ENCODE measurements around the gene OR8K5.
"Not testable (repeated sequence)": the region's sequence is repeated elsewhere in the genome, so short reads cannot be mapped to it uniquely, and the experiment has no call there.

Gene OR8K5, protein sequence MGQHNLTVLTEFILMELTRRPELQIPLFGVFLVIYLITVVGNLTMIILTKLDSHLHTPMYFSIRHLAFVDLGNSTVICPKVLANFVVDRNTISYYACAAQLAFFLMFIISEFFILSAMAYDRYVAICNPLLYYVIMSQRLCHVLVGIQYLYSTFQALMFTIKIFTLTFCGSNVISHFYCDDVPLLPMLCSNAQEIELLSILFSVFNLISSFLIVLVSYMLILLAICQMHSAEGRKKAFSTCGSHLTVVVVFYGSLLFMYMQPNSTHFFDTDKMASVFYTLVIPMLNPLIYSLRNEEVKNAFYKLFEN

DNA sequence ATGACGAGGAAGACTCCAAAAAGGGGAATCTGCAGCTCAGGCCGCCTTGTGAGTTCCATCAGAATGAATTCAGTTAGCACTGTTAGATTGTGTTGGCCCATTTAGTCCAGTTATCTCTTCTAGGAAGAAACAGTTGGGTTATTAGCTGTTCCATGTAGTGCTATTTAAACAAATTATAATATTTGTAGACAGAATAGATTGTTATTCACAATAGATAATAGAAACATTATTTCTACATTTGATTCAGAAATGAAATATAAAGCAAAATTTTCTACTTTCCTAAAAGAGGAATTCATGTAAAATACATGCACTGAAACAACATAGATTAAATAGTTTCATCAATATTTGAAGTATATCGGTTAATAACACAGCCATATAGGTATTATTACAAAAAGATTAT is at the start of gene OR8K5:
Gene OR8K5 (minus strand): TSS at position 101 of the 400 bp plus-strand sequence. CDS start 0 bp downstream, at position 101.
- no peak for DNase-seq

DNA sequence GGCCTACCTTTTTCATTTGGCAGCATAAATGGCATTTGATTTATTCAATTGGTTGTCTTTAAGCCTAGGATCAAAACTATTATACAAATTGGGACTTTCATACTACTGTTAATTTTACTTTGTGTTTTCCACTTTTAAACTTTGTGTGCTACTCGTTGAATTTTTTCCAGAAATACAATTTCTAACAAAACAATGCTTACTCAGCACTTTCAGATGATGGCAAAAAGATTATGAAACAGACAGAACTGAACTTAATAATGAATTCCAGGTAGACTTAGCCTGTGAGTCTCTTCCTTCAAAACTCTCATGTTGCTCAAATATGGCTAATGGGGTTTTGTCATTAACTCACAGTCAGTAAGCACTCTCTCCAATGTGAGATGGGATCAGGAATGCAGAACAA is 47.7 kb upstream of the OR8K5 start:
- no peak for DNase-seq

DNA sequence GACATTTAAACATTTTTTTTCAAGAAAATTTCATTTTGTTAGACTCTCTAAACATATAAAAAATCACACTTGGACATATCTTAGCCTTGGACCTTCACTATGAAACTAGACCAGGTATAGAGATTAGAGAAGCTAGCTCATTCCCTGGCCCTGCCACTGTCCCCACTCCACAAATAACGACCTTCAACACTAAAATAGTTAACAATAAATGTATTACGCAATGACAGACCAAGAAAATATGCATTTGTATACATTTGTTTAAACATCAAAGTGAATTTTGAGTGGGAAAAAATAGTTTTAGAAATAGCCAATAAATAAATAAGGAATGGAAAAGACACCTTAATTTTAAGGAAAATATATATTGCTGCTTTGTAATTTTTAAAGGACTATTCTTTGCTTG is 37.2 kb upstream of the OR8K5 start:
- no peak for DNase-seq

DNA sequence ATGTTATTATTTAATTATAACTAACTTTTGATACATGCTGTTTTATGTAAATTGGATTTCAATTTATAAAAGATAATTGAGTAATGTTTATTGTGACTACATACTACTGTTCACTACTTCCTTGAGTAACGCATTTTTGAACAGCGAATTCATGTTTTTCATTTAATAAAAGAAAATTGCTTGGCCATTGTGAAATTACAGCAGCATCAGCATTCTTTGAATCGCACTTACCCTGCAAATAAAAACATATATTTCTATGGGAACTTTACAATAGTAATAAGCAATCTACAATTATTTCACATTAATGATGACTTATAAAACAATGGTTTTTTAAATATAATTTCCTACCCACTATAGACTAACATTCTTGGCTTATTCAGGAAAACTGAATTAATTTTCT is 36.6 kb upstream of the OR8K5 start:
- DNase-seq, result no peak

DNA sequence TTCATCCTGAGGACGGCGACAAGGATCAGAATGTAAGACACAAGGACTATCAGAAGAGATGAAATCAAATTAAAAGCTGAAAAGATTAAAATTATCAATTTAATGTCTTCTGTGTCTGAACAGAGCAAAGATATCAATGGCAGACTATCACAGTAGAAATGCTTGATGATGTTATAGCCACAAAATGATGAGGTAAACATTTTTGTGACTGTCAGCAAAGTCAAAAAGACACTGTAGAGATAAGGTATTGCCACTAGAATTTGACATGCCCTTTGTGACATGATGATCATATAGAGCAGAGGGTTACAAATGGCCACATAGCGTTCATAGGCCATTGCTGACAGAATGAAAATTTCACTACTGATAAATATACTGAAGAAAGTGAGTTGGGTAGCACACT is 28.5 kb upstream of the OR8K5 start:
- DNase-seq, result no peak

DNA sequence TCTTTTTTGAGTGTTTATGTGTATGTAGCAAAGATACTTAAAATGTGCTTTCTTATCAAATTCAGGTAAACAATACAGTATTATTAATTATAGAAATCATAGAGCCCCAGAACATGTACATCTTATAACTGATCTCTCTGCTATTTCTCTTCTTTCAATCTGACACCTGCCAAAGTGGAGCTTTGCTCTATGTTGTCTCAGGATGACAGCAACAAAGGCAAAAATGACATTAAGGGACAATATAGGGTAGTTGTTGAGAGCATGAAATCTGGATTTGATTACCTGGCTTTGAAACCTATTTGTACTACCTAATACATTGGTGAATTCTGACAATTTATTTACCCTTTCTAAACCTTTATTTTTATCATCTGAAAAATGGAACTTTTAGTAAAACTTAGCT is 23.3 kb upstream of the OR8K5 start:
- DNase-seq, result no peak

DNA sequence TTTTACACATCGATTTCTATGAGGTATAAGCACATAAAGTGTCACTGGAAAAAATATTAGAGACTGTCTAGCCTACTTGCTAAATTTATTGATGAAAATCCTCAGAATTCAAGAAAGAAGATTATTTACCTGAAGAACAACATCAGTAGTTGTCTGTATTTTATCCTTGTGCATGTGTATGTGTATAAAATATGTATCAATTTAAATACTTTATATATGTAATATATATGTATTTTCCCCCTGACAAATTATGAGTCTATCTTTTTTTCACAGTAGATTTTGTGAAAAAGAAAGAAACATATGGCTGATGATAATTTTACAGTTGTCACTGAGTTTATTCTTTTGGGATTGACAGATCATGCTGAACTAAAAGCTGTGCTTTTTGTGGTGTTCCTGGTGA is 16.2 kb upstream of the OR8K5 start, which contains the start of gene OR5J2:
Gene OR5J2 (plus strand): TSS at position 301 of the 400 bp plus-strand sequence. CDS start 0 bp downstream, at position 301.
- no peak for DNase-seq

DNA sequence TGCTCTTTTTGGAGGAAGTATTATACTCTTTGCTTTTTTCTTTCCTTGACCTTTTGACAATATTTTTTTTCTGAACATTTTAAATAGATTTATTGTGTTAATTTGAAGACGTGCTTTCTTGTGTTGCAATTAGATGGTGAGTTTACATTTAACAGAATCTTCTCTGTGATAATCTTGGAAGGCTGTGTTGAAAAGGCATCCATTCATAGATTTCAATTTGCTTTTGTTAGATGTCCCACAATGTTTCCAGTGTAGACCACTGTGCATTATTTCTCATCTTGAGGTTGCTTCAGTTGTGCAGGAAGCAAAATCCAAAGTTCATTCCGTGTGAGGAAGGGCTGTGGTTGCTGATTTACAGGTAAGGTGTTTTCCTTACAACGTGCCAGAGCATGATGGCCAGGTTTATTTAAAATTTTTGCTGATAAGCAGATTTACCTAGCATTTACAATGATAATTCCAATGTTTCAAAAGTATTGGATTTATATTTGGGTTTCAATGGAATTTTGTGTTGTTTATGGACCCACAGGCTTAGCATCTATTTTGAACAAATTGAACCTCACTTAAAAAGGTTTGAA is 12.2 kb upstream of the OR8K5 start:
- DNase-seq, result no peak

DNA sequence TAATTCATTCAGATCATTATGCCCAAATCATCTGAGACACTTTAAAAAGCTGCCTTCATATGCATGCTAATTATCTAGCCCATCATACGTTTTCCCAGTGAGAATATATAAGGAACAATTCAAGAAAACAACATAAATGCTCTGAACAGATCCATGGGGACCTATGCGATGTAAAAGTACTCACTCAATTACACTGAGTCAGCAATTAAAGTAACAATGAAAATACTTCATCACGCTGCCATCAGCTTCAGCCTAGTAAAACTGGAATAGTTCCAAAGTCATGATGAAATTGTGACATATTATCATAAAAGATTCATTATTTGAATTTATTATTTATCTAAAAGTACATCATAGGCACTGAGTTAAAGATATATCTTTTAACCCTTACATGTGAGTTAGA is 3.7 kb upstream of the OR8K5 start:
- DNase-seq, result no peak

DNA sequence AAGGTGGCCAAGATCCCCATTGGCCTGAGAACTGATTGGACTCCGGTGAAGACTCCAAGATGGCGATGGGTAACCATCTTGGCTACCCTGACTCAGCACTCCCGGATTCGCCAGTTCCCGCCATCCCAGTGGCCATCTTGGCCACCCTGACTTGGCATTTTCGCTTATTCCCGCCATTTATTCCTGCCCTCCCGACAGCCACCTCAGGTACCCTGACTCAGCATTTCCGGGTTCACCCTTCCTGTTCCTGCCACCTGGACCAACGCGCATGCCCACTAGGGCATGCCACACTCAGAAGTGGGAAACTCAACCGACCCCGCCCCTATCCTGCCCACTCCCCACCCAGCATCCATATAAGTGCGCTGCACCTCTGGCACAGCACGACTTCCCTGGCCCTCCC is 7.8 kb downstream of the OR8K5 start:
- DNase-seq, result no peak

DNA sequence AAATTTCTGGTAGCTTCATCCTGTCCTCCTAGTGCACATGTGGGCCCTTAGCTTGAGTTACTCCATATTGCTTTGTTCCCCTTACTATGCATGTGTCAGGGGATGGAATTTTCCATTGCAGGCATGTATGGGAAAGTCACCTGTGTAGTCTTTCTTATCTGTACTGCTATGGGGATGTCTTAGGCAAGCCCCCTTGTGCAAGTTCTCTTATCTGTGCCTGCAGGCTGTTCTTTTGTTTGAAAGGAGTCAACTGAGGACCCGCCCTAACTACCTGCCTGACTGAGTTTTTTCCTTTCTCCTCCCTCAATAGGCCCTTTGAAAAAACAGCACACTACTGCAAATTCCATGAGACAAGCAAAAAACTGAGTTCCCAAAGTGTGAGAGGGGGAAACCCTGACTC is 8.7 kb downstream of the OR8K5 start:
- no peak for DNase-seq

DNA sequence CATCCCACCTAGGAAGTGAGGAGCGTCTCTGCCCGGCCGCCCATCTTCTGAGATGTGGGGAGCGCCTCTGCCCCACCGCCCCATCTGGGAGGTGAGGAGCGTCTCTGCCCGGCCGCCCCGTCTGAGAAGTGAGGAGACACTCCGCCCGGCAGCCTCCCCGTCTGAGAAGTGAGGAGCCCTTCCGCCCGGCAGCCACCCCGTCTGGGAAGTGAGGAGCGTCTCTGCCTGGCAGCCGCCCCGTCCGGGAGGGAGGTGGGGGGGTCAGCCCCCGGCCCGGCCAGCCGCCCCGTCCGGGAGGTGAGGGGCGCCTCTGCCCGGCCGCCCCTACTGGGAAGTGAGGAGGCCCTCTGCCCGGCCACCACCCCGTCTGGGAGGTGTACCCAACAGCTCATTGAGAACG is 16.4 kb downstream of the OR8K5 start:
- DNase-seq, result not testable (repeated sequence)

DNA sequence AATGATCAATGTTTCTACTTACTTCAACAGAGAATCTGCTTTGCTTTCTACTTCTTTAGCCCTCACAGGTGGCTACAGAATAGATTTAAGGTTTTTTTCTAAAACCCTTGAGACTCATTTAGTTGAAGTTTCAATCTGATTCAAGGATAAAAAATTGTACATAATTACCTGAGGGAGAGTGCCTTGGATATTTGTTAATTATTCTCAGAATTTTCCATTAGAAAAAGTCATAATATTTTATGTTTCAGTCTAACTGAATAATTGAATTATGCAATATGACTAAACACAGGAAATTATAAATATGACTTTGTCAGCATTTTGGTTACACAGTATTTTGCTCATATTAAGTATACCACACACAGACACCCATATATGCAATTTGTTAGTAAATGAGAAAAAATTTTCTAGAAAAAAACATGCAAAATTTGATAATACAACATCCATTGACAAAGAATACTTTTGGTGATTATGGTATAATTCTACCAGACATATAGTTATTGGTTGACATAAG is 19.9 kb downstream of the OR8K5 start, which contains the start of gene OR8J3:
Gene OR8J3 (minus strand): TSS at position 51 of the 511 bp plus-strand sequence. CDS start 2,483 bp downstream, outside the sequence.
- DNase-seq, result no peak

DNA sequence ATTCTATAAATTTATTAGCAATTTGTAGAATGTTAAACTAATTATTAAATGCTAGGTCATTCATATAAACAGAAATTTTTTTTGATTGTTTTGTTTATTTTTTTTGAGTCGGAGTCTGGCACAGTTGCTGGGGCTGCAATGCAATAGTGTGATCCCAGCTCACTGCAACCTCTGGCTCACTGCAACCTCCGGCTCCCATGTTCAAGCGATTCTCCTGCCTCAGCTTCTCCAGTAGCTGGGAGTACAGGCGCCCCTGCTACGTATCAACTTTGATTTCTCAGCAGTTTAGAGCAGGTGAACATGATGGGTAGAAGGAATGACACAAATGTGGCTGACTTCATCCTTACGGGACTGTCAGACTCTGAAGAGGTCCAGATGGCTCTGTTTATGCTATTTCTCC is 38.0 kb downstream of the OR8K5 start, which contains the start of gene OR8H3:
Gene OR8H3 (plus strand): TSS at position 301 of the 400 bp plus-strand sequence. CDS start 0 bp downstream, at position 301.
- DNase-seq, result no peak

Data from CD4-positive, alpha-beta T cell treated with Interleukin-17A for 1 hour (primary cell).